ENCODE results near the gene GADL1. TPM values are rescaled to one million over a fixed set of nuclear protein-coding genes. Genes with fewer than 3 reads are reported as not detected.

Gene GADL1
- total RNA-seq, 2 donors from 2014 or later: not detected

DNA sequence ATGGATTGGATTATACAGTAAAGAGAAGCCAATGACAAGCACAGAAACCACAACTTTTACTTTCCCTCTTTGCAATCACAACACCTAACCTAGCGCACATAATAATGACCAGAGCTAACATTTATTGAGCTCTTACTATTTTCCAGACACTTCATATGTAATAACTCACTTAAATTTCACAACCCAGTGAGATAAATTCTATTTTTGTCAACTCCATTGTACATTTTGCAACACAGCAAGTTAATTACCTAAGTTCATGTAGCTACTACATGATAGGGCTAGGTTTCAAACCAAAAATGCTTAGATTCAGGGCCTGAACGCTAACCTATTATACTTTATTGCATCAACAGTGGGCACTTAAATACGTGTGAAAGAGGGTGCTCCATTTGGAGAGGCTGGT lies 89.5 kb downstream of the GADL1 start:
- H3K36me3 ChIP-seq: no peaks in the 10 kb centered on the region
- H3K4me1 ChIP-seq: no peaks in the 10 kb centered on the region
- H3K9me3 ChIP-seq: no peaks in the 10 kb centered on the region
- no peak for DNase-seq
- intact Hi-C loops (cut with DNase I): no loop called here
- no peak overlapping the region for H3K4me3 ChIP-seq
- H3K27me3 ChIP-seq: no peaks in the 10 kb centered on the region
- TF ChIP-seq, protein P1, sequence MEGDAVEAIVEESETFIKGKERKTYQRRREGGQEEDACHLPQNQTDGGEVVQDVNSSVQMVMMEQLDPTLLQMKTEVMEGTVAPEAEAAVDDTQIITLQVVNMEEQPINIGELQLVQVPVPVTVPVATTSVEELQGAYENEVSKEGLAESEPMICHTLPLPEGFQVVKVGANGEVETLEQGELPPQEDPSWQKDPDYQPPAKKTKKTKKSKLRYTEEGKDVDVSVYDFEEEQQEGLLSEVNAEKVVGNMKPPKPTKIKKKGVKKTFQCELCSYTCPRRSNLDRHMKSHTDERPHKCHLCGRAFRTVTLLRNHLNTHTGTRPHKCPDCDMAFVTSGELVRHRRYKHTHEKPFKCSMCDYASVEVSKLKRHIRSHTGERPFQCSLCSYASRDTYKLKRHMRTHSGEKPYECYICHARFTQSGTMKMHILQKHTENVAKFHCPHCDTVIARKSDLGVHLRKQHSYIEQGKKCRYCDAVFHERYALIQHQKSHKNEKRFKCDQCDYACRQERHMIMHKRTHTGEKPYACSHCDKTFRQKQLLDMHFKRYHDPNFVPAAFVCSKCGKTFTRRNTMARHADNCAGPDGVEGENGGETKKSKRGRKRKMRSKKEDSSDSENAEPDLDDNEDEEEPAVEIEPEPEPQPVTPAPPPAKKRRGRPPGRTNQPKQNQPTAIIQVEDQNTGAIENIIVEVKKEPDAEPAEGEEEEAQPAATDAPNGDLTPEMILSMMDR (IDR thresholded peaks at IDR 0.05): no peak
- H3K27ac ChIP-seq: no peak overlapping the region
- H3K9ac ChIP-seq (ENCODE audit: low read depth in 2 of 2, low read length in 2 of 2): no peak overlapping the region

DNA sequence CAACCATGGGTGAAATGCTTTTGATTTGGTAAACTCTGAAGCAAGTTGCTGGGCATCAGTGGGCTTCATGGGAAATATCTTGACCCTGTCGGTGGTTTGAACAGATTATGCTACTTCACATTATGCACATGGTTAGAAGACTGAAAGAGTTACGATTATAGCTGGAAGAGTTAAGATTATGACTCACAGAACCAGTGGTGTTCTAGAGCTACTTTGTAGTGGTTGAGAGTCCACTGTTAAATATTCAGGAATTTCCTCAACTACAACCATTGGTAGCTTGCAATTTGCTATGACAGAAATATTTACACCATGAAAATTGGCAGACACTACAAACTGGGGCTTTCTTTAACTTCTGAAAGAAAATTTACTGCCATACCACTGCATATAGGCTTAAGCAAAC lies 99.3 kb downstream of the GADL1 start:
- H3K9ac ChIP-seq (ENCODE audit: low read depth in 2 of 2, low read length in 2 of 2): no peak overlapping the region
- no peak overlapping the region for H3K27ac ChIP-seq
- TF ChIP-seq, protein P1 (IDR thresholded peaks at IDR 0.05): no peak
- H3K36me3 ChIP-seq: no peaks in the 10 kb centered on the region
- H3K4me3 ChIP-seq: no peak overlapping the region
- intact Hi-C loops (cut with DNase I): no loop called here
- no peaks in the 10 kb centered on the region for H3K9me3 ChIP-seq
- H3K27me3 ChIP-seq: no peaks in the 10 kb centered on the region
- H3K4me1 ChIP-seq: no peaks in the 10 kb centered on the region
- DNase-seq: no peak

- H3K36me3 ChIP-seq: no peaks in the 10 kb centered on the region
- H3K4me1 ChIP-seq: no peaks in the 10 kb centered on the region
- no peak overlapping the region for H3K4me3 ChIP-seq
- H3K9ac ChIP-seq (ENCODE audit: low read depth in 2 of 2, low read length in 2 of 2): no peak overlapping the region
- H3K9me3 ChIP-seq: no peaks in the 10 kb centered on the region
- no peak overlapping the region for H3K27ac ChIP-seq
- intact Hi-C loops (cut with DNase I): no loop called here
- TF ChIP-seq, protein P1 (IDR thresholded peaks at IDR 0.05): no peak
- no peaks in the 10 kb centered on the region for H3K27me3 ChIP-seq
- DNase-seq: no peak
These were observed 100.7 kb downstream of the GADL1 start for GRCh38 chr3:30793740-30794139.

GRCh38 chr3:30790150-30790549 lies 104.3 kb downstream of the GADL1 start:
- Histone ChIP-seq H3K27ac (no peak overlapping the region), H3K4me1 (no peaks in the 10 kb centered on the region), H3K36me3 (no peaks in the 10 kb centered on the region), H3K27me3 (no peaks in the 10 kb centered on the region), H3K4me3 (no peak overlapping the region), H3K9ac (ENCODE audit: low read depth in 2 of 2, low read length in 2 of 2) (no peak overlapping the region), H3K9me3 (no peaks in the 10 kb centered on the region)
- DNase-seq: no peak
- TF ChIP-seq, protein P1 (IDR thresholded peaks at IDR 0.05): no peak
- intact Hi-C loops (cut with DNase I): no loop called here

GRCh38 chr3:30786365-30786764 lies 108.1 kb downstream of the GADL1 start:
- Histone ChIP-seq H3K36me3 (no peaks in the 10 kb centered on the region), H3K27ac (no peak overlapping the region), H3K9me3 (no peaks in the 10 kb centered on the region), H3K27me3 (no peaks in the 10 kb centered on the region), H3K4me3 (no peak overlapping the region), H3K4me1 (no peaks in the 10 kb centered on the region), H3K9ac (ENCODE audit: low read depth in 2 of 2, low read length in 2 of 2) (no peak overlapping the region)
- intact Hi-C loops (cut with DNase I): no loop called here
- TF ChIP-seq, protein P1 (IDR thresholded peaks at IDR 0.05): no peak
- no peak for DNase-seq
